H1 (cell line): ENCODE measurements around the gene GPS2. TPM values are rescaled to one million over a fixed set of nuclear protein-coding genes. Genes with fewer than 3 reads are reported as not detected.

Experiments used
- EP300 ChIP-seq, 2 experiments: IDR thresholded peaks; 1 replicate in 1 of 2; 2 replicates in 1 of 2; pipeline ENCODE4 v1.6.1; 2011 to 2012; ENCODE audit warnings: low read depth in 2 of 2, low read length in 2 of 2, mild to moderate bottlenecking in 2 of 2, borderline replicate concordance in 1 of 2, inconsistent platforms in 1 of 2, moderate library complexity in 1 of 2
- GABPA ChIP-seq: IDR thresholded peaks from 2 replicates; pipeline ENCODE4 v1.6.1; 2011; ENCODE audit warnings: mild to moderate bottlenecking, low read length, moderate library complexity, borderline replicate concordance; ENCODE audit not compliant: insufficient read depth
- PHF8 ChIP-seq: fragments of 200-600 bp; sonication (generic); conservative IDR thresholded peaks from 2 replicates; pipeline ENCODE4 v1.7.1; 2012; ENCODE audit warnings: low read depth, mild to moderate bottlenecking, inconsistent platforms, low read length, moderate library complexity
- RXRA ChIP-seq: IDR thresholded peaks from 2 replicates; pipeline ENCODE4 v1.6.1; 2011; ENCODE audit warnings: low read depth, mild to moderate bottlenecking, low read length, moderate library complexity; ENCODE audit not compliant: insufficient read depth
- SAP30 ChIP-seq: fragments of 300-600 bp; sonication (generic); IDR thresholded peaks from 2 replicates; pipeline ENCODE4 v1.7.1; 2012; ENCODE audit warnings: low read length, moderate library complexity, mild to moderate bottlenecking, inconsistent platforms; ENCODE audit not compliant: insufficient read depth, insufficient replicate concordance
- polyA plus RNA-seq, 7 experiments: library from polyadenylated mRNA; depleted of rRNA in 3 of 7; stranded (reverse) in 5 of 7; unstranded in 2 of 7; fragments of >200 nt in 5 of 7; fragments of 200-250 nt in 2 of 7; gene quantifications; 1 replicate in 5 of 7; 2 replicates in 1 of 7; 4 replicates in 1 of 7; pipeline versions ENCODE4 v1.2.1 to v1.2.3, GENCODE V29; 2011 to 2013; ENCODE audit warnings: missing spikeins in 2 of 7, mixed read lengths in 2 of 7
- total RNA-seq: library from RNA; stranded (reverse); fragmentation: NEBNext Ultra II Directional; extraction: Animal tissue kit (Norgen Biotek cat#: 25700); gene quantifications from 2 replicates; pipeline ENCODE4 v1.2.1, GENCODE V29; 2021

Gene GPS2
- total and polyA plus RNA-seq, 2 of the 8 experiments (the other 6 are each of a cell fraction or from before 2014, with no cell fraction given), result 67.0 to 152 TPM

DNA sequence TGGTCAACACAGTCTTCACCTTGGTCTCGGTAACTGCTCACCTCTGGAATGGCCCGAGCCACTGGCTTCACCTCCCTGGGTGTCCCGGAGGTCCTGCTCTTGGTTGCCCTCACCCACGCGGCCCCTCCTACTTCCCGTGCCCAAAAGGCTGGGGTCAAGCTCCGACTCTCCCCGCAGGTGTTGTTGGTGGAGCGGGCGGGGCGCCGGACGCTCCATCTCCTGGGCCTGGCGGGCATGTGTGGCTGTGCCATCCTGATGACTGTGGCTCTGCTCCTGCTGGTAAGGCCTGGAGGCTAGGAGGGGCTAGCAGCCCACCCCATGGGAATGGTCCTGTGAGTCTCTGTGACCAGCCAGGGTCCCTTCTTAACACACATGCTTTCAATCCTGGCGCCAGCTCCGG lies 30.2 kb downstream of the GPS2 start (continued):
- TF ChIP-seq RXRA, result no peak
- no peak for TF ChIP-seq EP300 (IDR thresholded peaks at IDR 0.05; ENCODE audit: borderline replicate concordance in 1 of 2, low read depth in 2 of 2, low read length in 2 of 2)
- TF ChIP-seq PHF8, result no peak
- TF ChIP-seq SAP30, result no peak
- TF ChIP-seq GABPA, result no peak
